Fibroblast of villous mesenchyme (primary cell): Measurements from ENCODE around the gene IQUB. TPM values are rescaled to one million over a fixed set of nuclear protein-coding genes. Genes with fewer than 3 reads are reported as not detected.
"Not testable (repeated sequence)": the region's sequence is repeated elsewhere in the genome, so short reads cannot be mapped to it uniquely, and the experiment has no call there.

Experiments
- DNase-seq: peaks from one replicate; pipeline ENCODE4 v3.0.0-alpha.2; 2010; ENCODE audit warnings: low read depth
- H3K4me3 ChIP-seq: 2 replicates; pipeline ENCODE4 v1.5.1; 2011; ENCODE audit warnings: low read depth, mild to moderate bottlenecking, low read length
- CTCF ChIP-seq: IDR thresholded peaks from 2 replicates; pipeline ENCODE4 v1.5.1; 2012; ENCODE audit warnings: low read depth, mild to moderate bottlenecking, low read length; ENCODE audit not compliant: insufficient read depth
- total RNA-seq: library from RNA; depleted of rRNA; stranded (reverse); fragments of >200 nt; gene quantifications from 2 replicates; pipeline ENCODE4 v1.2.3, GENCODE V29; 2012

The IQUB gene
- total RNA-seq, 1 donor, result 0.43 TPM

DNA sequence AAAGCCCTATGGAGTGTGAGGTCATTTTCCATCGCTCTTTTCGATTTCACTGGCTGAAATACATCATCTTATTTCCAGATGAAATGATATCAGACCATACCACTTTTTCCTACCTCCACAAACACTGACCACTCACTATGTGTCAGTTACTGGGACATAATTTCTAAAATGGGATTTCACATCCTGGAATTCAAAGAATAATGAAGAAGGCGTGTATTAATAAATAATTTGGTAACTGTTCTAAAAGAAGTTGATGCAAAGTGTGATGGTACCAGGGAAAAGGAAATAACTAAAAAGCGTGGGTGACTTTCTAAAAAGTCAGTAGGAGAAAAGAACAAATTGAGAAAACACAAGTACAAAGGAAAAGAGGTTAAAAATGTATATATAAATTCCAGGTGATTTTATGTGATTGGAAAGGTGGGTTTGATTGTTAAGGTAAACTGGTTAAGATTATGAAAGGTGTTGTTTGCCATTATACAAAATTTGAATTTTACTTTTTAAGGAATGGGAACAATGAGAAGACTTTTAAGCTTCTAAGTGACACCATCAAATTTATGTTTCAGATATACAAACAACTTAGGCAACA lies 24.0 kb upstream of the IQUB start:
- no peak for DNase-seq
- peak overlapping the region; percentile 75 for H3K4me3 ChIP-seq
- no peak for TF ChIP-seq CTCF

DNA sequence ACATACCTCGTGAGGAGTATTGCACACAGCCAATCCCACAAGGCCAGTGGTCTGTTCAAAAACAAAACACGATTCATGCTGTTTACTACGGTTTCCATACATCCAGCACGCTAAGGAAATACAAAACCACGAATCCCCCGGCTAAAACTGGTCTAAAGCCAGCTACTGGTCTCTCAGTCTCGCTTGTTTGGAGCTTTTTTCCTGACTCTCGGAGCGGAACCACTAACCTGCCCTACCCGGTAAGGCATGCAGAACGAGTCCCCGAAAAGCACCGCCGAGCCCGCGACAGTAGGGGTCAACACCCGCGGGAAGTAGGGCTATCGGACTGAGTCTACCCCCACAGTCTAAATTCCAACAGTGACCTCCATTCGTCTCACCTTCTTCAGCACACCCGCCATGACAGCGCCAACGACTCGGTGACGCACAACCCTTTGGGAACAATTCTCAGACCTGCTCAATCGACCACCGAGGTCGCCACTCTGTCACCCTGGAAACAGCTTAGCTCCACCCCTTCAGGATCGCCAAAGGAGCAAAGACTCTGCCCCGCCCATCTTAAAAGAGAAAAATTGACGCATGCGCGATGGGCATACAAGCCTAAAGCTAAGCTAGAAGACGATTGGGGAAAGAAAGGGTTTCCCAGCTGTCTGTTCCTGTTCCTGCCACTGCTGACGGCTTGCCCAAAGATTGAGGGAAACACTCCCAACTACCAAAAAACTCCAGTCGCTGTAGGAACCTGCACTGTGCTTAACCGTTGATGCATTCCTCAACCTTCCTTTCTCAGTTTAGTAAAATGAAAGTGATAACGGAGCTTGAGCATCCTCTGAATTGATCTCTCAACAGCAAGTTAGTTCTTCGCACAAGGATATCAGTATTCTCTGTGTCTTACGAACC lies 23.2 kb upstream of the IQUB start, which contains the start of gene NDUFA5:
Gene NDUFA5, minus strand, starts transcription at position 421 of the 891 bp plus-strand sequence. Its CDS starts 23 bp downstream, at position 398.
- H3K4me3 ChIP-seq, result peak within 1 kb of the TSS; percentile 75
- TF ChIP-seq CTCF, result no peak
- DNase-seq, result peak; percentile 99

DNA sequence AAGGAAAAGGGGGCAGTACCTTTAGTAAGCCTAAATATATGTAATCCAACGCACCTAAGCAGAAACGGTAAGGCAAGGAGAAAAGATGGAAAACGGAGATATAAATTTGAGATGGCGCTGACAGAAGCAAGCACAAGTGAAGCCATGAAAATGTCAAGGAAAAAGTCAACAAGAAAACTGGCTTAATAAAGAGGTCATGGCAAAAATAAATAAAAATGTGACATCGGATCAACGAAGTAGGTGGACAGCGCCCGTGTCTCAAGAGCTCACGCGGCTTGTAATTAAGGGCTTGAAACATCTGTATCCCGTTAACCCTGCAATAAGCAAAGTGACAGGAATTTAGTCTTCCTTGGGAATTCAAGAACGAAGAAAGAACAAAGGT lies 22.6 kb upstream of the IQUB start:
- DNase-seq, result peak; percentile 51
- no peak for TF ChIP-seq CTCF
- H3K4me3 ChIP-seq, result peak overlapping the region; percentile 75

GRCh38 chr7:123555484-123555883 lies 21.1 kb upstream of the IQUB start:
- H3K4me3 ChIP-seq, result no peak overlapping the region
- DNase-seq, result no peak
- TF ChIP-seq CTCF, result no peak

- no peak overlapping the region for H3K4me3 ChIP-seq
- TF ChIP-seq CTCF, result no peak
- no peak for DNase-seq
These were observed 18.8 kb upstream of the IQUB start for GRCh38 chr7:123553159-123553558.

- no peak for DNase-seq
- no peak for TF ChIP-seq CTCF
- H3K4me3 ChIP-seq, result no peak overlapping the region
These were observed 18.2 kb upstream of the IQUB start for GRCh38 chr7:123552641-123553040.

- not testable (repeated sequence) for H3K4me3 ChIP-seq, DNase-seq
These were observed 17.7 kb upstream of the IQUB start for GRCh38 chr7:123552134-123552533.
